Ramos (cell line): ENCODE data around the gene ANAPC5.
"Not testable (repeated sequence)": the region's sequence is repeated elsewhere in the genome, so short reads cannot be mapped to it uniquely, and the experiment has no call there.

Experiments
- in situ Hi-C: fragments of 300-500 bp; cut with MboI; formaldehyde crosslinking; loops from one replicate; pipeline ENCODE4 v1.14.3; 2022; ENCODE audit warnings: low sequenced_read_pairs; ENCODE audit not compliant: unreplicated experiment

Gene ANAPC5

GRCh38 chr12:121318121-121318520 is 34.1 kb downstream of the ANAPC5 start:
- in situ Hi-C loops = no loop called here

GRCh38 chr12:121314431-121314830 is 37.8 kb downstream of the ANAPC5 start:
- in situ Hi-C loops = no loop called here

- in situ Hi-C loops = not testable (repeated sequence)
Measured at GRCh38 chr12:121310231-121310630, 42.0 kb downstream of the ANAPC5 start.

GRCh38 chr12:121307397-121307796 is 44.8 kb downstream of the ANAPC5 start:
- in situ Hi-C loops = not testable (repeated sequence)

DNA sequence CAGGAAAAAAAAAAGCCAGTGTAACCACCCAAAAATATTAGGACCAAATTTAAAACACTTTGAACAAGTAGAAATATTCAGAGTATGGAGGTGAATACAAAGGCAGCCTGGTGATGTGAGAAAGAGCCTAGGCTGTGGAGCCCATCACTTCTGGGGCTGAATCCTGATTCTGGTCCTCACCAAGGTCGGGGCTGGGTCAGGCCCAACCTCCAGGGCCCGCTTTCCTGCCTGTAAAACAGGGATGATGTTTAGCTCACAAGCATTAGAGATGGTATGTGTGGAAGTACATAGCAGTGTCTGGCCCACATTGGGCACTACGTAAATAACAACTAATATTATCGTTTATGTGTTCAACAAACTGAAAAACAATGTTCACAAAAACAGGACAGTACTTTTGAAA is 47.9 kb downstream of the ANAPC5 start:
- in situ Hi-C loops = no loop called here

DNA sequence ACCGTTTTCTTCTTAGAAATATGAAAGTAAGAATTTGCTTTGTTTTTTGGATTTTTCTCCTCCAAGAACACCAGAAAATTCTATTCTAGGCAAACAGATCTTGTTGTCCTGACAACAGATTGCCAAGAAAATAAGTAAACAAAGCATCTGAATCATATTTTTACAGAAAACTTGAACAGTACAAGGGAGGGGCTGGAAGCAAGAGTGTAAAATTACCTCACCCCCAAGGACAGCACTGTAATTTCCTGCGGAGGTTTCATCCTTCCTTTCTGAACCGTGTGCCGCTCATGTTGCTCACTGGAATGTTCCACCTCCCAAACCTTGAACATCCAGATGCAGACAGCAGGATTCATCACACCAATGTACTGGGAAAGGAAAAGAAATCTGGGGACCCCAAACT is 50.3 kb downstream of the ANAPC5 start:
- in situ Hi-C loops = no loop called here

DNA sequence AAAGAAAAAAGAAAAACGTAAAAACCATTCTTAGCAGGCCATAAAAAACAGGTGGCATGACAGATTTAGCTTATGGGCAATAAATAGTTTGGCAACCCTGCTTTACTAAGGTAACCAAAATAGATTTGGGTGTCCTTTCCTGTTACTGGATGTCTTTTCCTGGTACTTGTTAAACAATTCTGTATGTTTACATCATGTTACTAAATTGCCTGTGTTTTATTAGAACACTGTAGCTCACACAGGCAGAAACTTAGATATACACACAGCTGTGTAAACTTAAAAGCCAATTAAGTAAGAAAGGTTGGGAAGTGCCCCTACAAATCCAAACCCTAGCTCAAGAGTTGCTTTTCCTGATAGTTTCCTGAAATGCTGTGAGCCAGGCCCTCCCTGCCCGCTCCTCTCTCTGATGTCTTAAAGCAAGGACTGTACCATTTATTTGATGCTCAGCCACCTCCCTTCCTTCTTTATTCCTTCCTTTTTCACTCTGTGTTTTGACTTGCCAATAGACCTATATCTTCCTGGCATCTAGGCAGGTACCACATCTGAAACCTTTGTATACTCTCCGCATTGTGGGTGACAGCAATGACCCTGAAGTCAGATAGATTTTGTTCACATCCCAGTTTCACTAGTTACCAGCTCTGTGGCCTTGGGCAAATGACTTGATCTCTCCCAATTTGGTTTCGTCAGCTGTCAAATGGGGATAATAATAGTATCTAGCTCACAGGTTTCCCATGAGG is 52.0 kb downstream of the ANAPC5 start:
- in situ Hi-C loops = no loop called here

GRCh38 chr12:121299662-121300061 is 52.5 kb downstream of the ANAPC5 start:
- in situ Hi-C loops = no loop called here

GRCh38 chr12:121298411-121298810 is 53.8 kb downstream of the ANAPC5 start:
- in situ Hi-C loops = not testable (repeated sequence)

- in situ Hi-C loops = no loop called here
Measured at GRCh38 chr12:121297435-121297991, 54.7 kb downstream of the ANAPC5 start.

DNA sequence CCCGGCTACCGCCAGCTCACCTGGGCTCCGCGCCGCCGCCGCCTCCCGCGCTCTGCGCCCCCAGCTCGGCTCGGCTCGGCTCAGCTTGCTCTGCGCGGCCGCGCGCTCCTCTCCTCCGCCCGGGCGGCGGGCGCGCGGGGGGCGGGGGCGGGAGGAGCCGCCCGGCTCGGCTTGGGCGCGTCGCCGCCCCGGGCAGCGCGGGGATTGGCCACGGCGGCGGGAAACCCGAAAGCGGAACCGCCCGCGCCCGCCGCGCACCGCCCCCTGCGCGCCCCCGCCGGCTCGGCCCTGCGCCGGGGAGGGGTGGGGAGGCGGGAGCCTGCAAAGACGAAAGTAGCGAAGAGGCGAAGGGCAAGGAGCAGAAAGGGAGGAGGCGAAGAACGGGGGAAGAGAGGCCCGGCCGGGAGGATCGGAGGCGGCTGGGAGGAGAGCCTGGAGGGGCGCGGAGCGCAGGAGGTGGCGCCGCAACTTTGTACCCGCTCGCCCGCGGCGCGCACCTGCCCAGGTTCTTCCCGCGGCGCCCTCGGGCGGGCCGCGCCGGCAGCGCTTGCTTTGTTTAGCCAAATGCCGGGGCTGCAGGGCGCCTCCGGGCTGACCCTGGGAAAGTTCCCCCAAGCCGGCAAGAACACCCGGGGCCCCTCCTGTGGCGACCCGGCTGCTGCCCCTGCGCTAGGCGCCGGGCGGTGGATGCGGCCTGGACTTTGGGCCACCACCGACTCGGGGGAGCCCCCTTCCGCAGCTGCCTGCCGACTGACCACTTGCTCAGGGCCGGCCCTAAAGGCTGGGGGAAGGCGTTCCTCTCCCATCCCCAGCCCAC is 55.4 kb downstream of the ANAPC5 start, which contains the start of gene CAMKK2:
Gene CAMKK2 (minus strand): TSS at position 92 of the 817 bp plus-strand sequence. CDS start 22,183 bp downstream, outside the sequence.
- in situ Hi-C loops = no loop called here

DNA sequence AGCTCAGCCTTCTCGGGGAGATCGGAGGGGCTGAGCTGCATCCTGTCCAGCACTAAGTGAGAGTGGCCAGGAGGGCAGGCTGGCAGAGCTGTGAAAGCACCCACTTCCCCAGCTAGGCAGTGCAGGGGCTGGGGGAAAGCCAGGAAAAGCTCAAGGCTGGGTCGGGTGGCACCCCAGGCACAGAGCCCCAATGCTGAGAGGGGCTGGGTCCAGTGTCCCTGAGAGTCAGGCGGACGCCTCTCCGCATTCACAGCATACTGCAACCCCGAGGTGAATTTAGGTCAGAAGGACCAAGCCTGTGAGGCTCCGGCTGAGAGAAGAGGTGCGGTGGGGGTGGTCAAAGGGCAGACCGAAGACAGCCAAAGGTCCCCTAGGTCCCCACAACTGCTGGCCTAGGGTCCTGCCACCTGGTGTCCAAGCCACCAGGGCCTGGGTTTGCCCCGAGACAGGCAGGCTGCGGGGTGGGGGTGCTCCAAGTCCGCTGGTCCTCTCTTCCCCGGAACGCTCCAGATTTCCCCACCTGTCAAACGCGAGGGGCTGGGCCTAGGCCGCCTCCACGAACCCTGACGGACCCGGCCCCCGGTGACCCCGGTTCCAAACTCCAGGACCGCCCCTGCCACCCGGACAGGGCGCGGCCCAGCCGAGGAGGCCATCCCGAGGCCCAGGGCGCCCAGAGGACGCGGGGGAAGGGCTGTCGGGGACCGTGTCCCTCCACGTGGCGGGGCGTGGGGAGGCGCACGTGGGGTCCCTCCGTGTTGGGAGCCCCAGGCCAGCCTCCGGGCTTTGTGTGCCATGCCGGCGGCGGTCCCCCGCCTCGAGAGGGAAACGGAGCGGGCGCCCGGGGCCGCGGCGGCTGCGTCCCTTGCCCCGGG is 56.2 kb downstream of the ANAPC5 start:
- in situ Hi-C loops = no loop called here

GRCh38 chr12:121295116-121295745 is 57.0 kb downstream of the ANAPC5 start:
- in situ Hi-C loops = no loop called here

DNA sequence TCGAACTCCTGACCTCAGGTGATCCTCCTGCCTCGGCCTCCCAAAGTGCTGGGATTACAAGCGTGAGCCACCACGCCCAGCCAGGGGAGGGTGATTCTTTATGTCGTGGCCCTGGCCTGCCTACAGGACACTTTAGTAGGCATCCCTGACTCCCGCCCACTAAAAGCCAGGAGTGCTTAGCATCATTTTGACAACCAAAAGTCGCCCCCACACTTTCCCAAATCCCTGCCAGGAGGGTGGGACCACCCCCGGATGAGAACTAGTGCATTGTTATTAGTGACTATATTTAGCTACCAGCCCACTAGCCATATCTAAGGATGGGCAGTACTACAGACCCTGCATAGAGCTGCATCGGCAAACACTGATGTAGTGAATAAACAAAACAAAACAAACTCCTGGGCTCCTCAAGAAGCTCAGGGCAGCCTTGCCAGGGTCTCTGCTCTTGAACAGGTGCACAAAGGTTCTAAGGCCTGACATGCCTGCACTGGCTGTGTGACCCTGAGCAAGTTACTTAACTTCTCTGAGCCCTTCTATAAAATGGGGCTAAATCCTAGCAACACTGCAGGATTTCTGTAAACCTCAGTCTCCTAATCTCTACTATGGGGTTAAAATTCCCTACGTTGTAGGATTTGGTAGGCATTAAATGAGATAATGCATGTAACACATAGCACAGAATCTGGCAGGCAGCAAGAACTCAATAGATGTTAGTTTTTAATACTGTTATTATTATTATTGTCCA is 57.9 kb downstream of the ANAPC5 start:
- in situ Hi-C loops = no loop called here

- in situ Hi-C loops = no loop called here
Measured at GRCh38 chr12:121293603-121294002, 58.6 kb downstream of the ANAPC5 start.

GRCh38 chr12:121290410-121290809 is 61.8 kb downstream of the ANAPC5 start:
- in situ Hi-C loops = no loop called here

DNA sequence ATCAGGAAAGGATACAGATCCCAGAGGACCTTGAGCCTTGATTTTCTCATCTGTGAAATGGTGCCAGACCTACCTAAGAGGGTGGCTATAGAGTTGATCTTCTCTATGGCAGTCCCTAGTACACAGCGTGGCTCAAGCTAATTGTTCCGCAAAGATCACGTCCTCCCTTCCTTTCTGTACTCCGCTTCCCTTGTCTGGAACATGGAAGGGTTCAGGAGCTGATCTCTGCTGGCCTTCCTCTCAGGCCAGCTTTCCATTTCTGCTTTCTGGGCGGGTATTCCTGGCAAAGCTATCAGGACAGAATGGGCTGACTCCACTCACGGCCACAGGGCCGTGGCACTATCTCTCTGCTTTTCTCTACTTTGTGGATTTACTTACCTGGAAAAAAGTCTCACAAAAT is 62.2 kb downstream of the ANAPC5 start:
- in situ Hi-C loops = no loop called here

DNA sequence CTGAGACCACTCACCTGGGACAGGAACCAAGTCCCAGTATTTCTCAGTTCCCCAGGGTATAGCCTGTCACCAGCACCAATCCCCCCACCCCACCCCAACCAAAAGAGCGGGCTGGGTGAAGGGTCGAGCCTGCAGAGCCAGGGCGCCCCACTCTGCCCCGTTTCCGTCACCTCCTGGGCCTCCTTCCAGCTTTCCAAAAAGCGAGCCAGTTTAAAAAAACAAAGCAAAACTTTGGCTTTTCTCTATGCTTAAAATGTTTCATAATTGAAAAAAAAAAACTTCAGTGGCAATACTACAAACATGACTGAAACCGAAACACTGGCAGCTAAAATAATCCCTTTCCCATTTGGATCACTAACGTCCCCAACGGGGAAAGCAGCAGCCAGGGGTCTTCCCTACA is 63.2 kb downstream of the ANAPC5 start:
- in situ Hi-C loops = no loop called here
